GM06990 (cell line): ENCODE data around the gene MALT1.

Experiments used
- DNase-seq: peaks from one replicate; pipeline ENCODE4 v3.0.0-alpha.2; 2011; ENCODE audit not compliant: insufficient read length; ENCODE audit errors: extremely low read depth
- H3K27me3 ChIP-seq: replicated peaks from 2 replicates; pipeline ENCODE4 v1.6.0; 2011; ENCODE audit warnings: low read length; ENCODE audit not compliant: control insufficient read depth, insufficient read depth
- H3K36me3 ChIP-seq: 2 replicates; pipeline ENCODE4 v1.5.1; 2011; ENCODE audit warnings: low read length; ENCODE audit not compliant: control insufficient read depth, insufficient read depth
- H3K4me3 ChIP-seq: replicated peaks from 2 replicates; pipeline ENCODE4 v1.5.1; 2011; ENCODE audit warnings: low read depth, mild to moderate bottlenecking, control low read depth, low read length
- CTCF ChIP-seq: IDR thresholded peaks from 2 replicates; pipeline ENCODE4 v1.5.1; 2011; ENCODE audit warnings: low read length, control low read depth, mild to moderate bottlenecking, inconsistent platforms; ENCODE audit not compliant: insufficient read depth, poor library complexity, severe bottlenecking

Gene MALT1

GRCh38 chr18:58668211-58668610 is 3.1 kb upstream of the MALT1 start:
- TF ChIP-seq CTCF, result no peak
- H3K4me3 ChIP-seq, result no peak overlapping the region
- no peaks in the 10 kb centered on the region for H3K27me3 ChIP-seq
- H3K36me3 ChIP-seq, result no peaks in the 10 kb centered on the region
- DNase-seq, result no peak

- H3K36me3 ChIP-seq, result no peaks in the 10 kb centered on the region
- TF ChIP-seq CTCF, result no peak
- no peak overlapping the region for H3K4me3 ChIP-seq
- no peak for DNase-seq
- H3K27me3 ChIP-seq, result no peaks in the 10 kb centered on the region
These were observed 2.4 kb upstream of the MALT1 start for GRCh38 chr18:58668897-58669296.

GRCh38 chr18:58669731-58670378 is 1.4 kb upstream of the MALT1 start:
- no peaks in the 10 kb centered on the region for H3K27me3 ChIP-seq
- no peak for TF ChIP-seq CTCF
- DNase-seq, result no peak
- H3K36me3 ChIP-seq, result no peaks in the 10 kb centered on the region; the same call in 1 of the 2 replicates
- peak overlapping the region; percentile 63 for H3K4me3 ChIP-seq

- Histone ChIP-seq H3K36me3 (no peaks in the 10 kb centered on the region; the same call in 1 of the 2 replicates), H3K27me3 (no peaks in the 10 kb centered on the region), H3K4me3 (peak overlapping the region; percentile 63)
- no peak for DNase-seq
- TF ChIP-seq CTCF, result no peak
These were observed 708 bp upstream of the MALT1 start for GRCh38 chr18:58670404-58671110.

GRCh38 chr18:58671632-58672564 is 633 bp downstream of the MALT1 start:
- DNase-seq, result no peak

More at GRCh38 chr18:58671632-58672564, 633 bp downstream of the MALT1 start:
- no peaks in the 10 kb centered on the region; the same call in 1 of the 2 replicates for H3K36me3 ChIP-seq
- TF ChIP-seq CTCF, result no peak
- peak overlapping the region; percentile 73 for H3K4me3 ChIP-seq
- no peaks in the 10 kb centered on the region for H3K27me3 ChIP-seq
